ENCODE data around the gene TANC1.
A peak's percentile ranks its signal among the peaks of the same experiment; 100 is the strongest.

Gene TANC1

DNA sequence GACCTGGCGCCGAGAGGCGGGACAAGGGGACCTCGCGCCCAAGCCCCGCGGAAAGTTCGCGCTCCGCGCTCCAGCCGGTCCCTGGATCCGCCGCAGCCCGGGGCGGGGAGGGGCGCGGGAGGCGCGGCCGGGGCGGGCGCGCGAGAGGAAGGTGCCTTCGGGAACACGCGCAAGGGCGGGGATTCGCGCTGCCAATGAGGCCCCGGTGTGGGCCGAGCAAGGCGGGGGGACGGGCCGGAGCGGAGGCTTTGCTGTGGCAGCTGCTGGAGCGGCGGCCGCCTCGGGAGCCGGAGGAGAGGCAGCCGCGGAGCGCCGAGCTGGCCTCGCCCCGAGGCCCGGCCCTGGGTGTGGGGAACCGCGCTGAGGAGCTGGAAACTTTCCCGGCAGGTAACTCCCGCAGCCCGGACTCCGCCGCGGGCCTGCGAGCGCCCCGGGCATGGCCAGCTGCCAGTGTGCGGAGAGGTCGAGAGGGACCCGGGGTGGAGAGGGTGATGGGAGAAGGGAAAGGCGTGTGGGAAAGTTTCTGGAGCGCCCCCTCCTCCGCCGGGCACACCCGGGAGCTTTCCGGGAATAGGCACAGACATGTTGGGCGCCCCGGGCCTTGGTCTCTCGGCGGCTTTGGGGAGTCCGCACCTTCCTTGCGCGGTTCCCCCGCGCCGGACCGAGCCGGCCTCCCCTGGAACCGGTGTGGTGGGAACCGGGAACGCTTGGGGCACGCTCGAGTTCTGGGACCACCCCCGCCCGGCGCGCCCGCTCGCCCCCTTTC, at the start of gene TANC1:
Gene TANC1 (plus strand): TSS at position 245 of the 766 bp plus-strand sequence. CDS start 97,271 bp downstream, outside the sequence.
- peak; percentile 79 for DNase-seq (ENCODE audit: low spot score)

DNA sequence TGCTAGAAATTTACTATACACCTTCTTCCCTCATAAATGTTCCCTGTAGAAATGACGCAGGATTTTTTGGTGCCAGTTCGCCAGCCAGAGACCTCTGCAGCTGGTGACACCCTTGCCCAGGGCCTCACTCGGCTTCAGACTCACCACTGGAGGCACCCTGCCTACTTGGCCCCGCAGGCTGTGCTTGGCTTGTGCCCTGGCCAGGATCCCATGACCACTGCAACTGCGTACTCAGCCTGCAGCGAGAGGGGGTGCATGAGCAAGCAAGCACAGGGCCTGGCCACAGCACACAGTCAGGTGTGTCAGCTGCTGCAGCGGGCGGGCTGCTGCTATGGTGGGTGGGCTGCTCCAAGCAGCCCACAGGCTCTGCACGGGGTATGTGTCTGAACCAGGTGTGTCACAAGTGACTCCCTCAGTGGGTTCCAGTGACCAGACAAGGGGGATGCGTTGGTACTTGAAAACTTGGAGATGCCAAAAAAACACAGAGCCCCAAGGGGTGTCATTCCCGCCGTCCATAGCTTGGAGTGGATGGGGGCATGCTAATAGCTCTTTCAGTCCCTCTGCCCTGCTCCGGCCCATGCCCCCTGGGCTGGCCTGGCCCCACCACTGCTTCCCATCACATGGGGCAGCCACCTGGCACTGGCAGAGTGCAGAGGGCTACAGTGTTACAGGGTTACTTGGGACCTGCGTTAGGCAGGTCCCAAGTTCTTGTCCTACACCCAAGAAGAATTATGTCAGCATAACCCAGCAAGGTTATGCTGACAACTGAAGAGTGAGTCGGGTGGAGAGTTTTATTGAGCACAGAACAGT, 46.6 kb upstream of the TANC1 start:
- DNase-seq (ENCODE audit: low spot score), result no peak

DNA sequence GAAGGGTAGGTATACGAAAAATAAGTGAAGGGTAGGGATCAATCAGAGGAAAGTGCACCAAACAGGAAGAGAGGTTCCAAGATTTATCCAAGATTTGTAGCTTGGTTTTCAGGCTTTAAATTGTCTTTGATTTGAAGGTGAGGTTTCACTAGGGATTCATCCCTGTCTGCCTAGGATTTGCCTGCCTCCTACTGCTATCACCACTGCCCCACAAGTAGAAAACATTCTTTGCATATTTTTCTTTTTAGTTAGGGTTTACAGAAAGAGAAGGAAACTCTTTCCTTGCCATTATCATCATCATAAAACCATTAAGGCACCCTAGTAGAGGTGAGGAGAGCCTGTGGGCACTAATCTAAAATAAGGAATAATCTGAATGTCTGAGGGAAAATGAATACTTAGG, 45.8 kb upstream of the TANC1 start:
- DNase-seq (ENCODE audit: low spot score), result no peak

DNA sequence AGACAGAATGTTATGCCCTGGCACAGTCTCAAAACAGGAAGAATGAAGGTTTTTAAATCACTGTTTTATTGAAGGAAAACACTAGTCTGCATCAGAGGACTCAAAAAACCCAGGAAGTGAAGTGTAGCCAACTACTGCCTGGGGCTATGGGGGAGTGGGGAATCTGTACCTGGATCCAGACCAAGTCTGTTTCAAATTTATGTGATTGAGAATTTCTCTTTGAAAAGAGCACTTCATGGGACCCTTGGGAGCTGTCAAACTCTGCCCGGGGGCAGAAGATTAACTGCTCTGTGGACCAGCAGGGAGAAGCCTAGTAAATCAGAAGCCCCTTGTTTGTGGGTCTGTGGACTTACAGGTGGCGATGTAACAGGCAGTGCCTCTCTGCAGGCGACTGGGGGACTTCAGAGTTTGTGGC, 45.3 kb upstream of the TANC1 start:
- DNase-seq (ENCODE audit: low spot score), result no peak

DNA sequence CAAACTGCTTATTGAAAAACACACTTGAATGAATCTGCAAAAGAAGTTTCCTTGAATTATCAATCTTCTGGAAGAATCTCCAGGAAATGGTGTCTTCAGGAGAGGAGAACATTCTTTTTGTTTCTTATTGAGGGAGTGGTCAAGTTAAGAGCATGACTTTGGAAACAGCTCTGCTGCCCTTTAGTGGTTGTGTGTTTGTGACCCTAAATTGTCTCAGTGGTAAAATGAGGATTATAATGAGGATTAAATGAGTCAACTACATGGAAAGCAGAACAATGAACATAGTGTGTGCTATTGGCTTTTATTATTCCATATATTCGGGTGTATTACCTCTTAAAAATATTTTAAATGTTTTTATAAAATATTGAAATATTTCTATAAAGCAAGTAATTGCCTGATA, 44.8 kb upstream of the TANC1 start:
- DNase-seq (ENCODE audit: low spot score), result no peak

DNA sequence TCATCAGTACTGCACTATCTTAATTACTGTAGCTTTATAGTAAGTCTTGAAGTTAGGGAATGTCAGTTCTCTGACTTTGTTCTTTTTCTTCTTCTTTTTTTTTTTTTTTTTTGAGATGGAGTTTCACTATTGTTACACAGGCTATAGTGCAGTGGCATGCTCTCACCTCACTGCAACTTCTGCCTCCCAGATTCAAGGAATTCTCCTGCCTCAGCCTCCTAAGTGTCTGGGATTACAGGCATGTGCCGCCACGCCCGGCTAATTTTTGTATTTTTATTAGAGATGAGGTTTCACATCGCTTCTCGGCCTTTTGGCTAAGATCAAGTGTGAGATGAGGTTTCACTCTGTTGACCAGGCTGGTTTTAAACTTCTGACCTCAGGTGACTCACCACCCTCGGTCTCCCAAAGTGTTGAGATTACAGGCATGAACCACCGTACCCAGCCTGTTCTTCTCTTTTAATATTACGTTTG, 41.9 kb upstream of the TANC1 start:
- no peak for DNase-seq (ENCODE audit: low spot score)

DNA sequence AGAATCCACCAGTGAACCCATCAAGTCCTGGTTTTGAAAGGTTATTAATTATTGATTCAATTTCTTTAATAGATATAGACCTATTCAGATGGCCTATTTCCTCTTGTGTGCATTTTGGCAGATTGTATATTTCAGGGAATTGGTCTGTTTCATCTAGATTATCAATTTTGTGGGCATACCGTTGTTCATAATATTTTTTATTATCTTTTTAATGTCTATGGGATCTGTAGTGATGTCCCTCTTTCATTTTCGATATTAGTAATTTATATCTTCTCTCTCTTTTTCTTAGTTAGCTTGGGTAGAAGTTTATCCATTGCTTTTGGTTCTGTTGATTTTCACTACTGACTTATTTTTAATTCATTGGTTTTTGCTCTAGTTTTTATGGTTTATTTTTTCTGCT, 39.9 kb upstream of the TANC1 start:
- DNase-seq (ENCODE audit: low spot score), result no peak

DNA sequence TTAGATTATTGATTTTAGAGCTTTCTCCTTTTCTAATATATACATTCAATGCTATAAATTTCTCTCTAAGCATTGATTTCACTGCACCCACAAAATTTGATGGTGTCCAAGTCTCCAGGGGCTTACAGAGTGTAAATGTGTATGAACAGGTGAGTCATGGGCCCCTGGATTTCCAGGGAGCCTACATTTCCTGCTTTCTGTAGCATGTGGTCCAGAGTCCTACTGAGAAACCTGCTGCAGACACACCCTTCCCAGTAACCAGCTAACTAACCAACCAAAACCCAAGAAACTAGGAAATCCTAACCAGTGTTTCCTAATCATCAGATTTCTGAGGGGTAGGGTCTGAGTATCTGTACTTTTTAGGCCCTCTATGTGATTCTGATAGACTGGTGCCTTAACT, 39.5 kb upstream of the TANC1 start:
- DNase-seq (ENCODE audit: low spot score), result no peak

DNA sequence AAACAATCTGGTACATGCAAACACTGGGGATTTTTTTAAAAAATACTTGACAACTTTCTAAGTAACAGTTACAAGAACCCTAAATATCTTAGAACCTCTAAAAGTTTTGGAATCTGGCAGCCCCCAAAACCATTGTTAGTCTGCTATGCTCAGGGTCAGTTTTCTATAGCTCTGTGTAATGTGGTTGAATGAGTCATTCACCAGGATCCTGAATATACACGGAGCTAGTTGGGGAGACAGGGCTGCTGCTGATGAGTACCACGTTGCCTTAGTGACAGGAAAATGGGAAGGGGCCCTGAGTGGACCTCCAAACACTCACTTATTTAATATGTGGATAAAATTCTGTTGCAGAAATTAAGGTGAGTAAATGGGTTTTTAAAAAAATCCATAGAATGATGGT, 36.9 kb upstream of the TANC1 start:
- peak; percentile 60 for DNase-seq (ENCODE audit: low spot score)

DNA sequence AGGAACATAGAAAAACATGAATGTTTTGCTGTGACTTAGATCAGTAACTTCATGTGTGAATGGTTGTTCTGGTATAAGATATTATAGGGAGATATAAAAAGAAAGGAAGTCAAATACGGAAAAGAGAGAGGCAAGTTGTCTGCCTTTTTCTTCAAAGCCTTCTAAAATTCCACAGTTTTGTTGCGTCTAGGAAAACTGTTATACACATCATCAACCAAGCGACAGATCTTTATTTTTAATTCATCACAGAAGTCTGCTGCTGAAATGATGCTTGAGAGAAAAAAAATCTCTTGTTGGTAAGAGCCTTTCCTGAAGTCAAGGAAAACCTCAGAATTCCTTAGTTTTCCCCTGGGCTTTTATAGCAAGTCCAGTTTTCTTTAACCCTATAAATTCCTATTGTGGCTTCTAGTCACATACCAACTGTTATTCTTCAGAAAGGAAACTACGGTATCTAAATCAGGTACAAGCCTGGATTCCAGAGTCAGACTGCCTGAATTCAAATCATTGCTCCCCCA, 36.3 kb upstream of the TANC1 start:
- no peak for DNase-seq (ENCODE audit: low spot score)

DNA sequence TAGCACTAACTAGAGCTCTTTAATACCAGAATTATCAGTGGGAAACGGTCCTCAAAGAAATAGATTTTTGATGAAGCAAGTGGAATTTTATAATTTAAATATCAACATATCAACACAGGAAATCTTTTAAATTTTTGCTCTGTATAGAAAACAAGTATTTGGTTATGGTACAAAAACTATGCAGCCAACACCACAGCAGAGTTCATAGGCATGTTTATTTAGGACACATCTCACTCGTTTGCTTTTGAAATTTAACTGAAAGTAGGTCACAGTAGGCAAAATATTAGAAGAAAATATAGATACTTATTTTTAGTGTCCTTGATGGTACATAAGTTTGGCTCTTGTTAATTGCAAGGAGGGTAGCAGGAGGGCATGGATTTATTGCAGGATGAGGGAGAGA, 34.3 kb upstream of the TANC1 start:
- DNase-seq (ENCODE audit: low spot score), result no peak

DNA sequence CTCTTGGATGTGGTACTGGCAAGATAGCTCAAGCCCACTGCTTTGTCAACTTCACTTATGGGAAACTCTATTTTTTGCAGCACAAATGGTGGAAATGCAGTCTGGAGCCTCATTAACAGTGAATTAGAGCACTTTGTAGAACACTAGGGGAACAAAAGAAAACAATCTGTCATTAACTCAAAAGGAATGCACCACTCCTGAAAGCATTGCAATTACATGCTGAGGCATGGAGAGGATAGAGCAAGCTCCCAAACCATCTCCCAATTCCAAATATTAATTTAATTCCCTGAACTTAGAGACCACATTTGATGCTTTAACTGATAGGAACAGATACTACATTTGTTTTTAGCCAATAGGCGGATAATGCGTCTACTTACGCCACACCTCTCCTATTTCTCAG, 32.8 kb upstream of the TANC1 start:
- DNase-seq (ENCODE audit: low spot score), result no peak

DNA sequence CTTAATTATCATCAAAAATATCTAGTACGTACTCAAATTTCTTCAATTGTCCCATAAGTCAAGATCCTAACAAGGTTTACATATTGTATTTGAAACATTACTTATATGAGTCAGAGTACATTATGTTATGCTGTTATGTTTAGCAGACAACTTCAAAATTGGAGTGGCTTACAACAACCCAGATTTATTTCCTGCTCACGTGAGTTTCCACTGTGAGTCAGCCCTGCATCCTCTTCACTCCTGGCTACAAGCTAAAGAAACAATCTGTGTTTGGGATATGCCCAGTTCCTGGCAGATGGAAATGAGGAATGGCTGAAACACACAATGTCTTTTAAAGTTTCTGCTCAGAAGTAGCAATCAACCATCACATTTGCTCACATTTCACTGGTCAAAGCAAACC, 31.5 kb upstream of the TANC1 start:
- DNase-seq (ENCODE audit: low spot score), result peak; percentile 97

DNA sequence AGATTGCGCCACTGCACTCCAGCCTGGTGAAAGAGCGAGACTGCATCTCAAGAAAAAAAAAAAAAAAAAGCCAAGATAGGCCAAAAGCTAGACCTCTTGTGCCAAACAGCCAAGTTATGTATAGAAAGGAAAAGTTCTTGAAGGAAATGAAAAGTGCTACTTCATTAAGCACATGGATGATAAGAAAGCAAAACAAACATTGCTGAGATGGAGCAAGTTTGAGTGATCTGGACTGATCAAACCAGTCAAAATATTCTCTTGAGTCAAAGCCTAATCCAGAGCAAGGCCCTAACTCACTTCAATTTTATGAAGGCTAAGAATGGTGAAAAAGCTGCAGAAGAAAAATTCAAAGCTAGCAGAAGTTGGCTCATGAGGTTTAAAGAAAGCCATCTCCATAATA, 28.1 kb upstream of the TANC1 start:
- DNase-seq (ENCODE audit: low spot score), result no peak

DNA sequence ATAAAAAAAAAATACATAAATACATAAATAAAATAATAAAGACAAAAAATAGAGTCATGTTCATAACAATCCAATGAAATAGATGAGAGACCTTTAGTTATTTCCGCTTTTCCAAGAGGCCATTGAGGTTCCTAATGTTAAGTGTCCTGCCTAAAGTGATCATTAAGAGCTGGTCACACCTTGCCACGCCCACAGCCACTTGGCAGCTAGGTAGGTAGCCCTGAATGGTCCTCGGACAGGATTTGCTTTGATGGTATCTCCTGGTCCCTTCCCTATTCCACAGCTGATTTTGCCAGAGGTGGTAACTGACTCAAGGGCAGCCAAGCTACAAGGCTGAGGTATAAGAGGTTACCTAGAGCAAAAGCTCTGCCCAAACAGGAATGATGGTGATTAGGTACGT, 24.5 kb upstream of the TANC1 start:
- no peak for DNase-seq (ENCODE audit: low spot score)

DNA sequence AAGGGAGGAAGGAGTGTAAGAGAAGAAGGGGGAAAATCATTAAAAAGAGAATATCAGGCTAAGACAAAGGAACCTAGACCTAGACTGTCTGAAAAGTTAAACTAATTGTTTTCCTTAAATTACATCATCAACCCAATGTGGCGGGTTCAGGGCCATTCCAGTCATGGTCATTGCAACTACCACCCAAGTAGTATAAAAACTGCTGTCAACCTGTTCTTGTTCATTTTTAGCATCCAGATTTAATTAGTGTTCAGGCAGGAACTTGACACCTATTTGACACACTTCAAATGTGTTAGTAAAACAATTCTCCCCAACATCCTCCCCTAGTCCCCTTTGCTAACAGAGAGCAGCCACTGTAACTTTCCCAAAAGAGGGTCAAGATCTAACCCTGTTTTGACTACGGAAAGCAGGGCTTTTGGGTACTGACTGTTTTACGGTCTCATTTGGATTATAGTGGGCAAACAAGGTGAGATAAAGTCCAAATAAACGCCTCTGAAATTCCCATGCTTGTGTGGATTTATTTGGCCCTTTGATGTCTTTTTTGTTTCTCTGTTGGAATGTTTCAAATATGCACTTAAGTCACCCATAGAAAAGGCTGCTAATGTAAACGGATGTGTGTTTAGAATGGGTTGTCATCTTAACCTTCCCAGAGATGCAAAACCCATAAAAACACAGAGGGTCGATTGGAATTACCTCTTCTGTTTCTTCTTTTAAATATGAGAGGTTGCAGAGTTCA, 19.3 kb upstream of the TANC1 start:
- DNase-seq (ENCODE audit: low spot score), result no peak

DNA sequence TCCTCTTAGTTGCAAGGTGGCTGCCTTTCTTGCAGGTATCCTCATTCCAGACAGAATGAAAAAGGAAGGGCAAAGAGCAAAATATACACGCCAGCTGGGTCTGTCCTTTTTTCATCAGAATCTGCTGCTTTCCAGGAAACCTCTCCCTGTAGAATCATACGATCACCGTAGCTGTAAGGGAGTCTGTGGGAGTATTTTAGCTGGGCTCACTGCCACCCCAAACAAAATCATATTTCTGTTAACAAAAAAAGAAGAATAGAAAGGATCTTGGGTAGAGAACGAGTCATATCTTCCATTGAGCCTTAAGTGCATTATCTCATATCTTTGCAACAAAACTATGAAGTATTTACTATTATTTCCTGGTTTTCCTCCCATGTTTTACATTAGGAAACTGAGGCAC, 15.0 kb upstream of the TANC1 start:
- DNase-seq (ENCODE audit: low spot score), result no peak

DNA sequence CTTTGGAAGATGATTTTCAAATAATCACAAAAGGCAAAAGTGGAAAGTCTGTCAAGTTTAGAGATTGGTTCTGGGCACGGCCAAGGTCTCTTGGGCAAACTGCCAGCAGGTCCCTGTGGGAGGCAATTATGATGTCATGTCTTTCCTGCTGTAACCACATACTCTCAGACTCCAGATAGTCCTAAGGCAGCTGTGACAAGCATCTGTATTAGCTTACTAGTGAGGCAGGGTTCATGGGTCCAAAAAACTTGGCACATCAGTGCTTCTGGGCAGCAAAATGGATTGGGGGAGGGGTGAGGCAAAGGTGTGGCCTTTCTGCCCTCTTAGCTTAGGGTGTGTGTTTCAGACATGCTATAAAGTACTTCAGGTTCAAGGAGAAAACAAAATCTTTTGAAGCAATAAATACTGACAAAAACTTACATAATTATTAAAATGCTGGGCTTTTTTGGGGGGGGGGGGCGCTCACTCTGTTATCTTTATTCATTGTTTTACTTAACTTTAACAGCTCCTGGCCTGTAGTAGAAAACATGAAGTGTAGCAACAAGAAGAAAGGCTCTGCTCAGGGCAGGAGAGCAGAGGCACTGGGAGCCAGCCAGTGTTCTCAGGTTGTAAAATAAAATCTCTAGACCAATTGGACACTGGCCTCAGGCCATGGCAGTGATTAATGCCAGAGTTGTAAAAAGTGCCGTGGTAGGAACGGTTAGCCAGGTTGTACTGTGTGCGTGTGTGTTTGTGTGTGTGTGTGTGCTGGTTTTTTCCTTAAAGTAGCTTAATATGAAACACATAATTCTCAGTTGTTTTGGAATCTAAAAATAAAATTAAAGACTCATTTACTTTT, 14.3 kb upstream of the TANC1 start:
- DNase-seq (ENCODE audit: low spot score), result peak; percentile 81

DNA sequence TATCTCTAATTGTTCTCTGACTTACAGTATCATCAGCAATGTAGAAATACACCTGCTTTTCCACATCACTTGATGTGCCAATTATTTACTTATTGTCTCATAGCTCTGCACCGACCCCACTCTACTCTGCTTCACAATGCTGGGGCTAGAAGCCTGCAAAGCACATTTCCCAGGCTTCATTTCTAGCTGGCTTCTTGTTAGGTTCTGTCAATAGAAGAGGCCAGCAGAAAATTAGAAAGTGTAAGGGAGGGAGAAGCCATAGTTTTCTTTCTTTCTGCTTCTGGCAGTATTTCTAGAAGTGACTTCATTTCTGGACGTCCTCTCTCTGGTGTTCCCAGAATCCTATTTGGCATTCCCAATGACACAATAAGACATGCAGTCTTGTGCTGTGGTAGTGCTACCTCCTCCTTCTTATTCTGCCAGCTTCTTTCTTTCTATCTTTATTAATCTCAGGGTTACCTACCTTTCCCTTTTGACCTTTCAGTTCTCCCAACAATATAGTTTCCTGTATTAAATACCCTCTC, 12.5 kb upstream of the TANC1 start:
- no peak for DNase-seq (ENCODE audit: low spot score)

DNA sequence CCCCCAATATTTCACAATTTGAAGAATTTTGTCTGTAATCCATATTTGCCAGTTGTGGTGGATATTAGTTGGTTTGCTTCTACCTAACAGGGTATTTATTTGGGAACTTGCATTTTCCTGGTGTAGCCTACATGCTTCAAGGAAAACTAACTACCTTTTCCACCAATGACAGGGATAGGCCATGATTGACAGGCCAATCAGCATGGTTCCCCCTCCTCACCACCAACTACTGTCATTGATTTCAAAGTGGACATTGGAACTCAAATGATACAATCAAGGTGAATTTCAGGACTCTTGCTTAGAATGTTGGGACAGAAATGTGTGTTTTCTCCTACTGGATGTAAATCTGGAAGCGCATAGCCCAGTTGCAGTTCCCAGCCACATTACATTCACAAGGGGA, 10.1 kb upstream of the TANC1 start:
- DNase-seq (ENCODE audit: low spot score), result no peak

DNA sequence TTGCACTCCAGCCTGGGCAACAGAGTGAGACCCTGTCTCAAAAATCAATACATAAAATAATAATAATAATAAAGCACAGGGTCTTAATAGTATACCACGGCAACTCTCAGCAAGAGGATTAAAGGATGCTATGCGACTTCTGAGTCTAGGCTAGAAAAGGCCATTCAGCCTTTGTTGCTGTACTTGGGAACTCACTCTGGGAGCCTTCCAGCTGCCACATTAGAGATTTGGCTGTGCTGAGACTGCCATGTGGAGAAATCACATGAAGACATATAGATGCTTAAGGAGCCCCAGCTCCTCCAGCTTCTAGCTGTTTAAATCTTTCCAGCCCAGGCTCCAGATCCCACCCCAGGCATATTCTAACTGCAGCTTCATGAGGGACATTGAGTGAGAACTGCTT, 8.2 kb upstream of the TANC1 start:
- no peak for DNase-seq (ENCODE audit: low spot score)
